Mesendoderm (in vitro differentiated cells): ENCODE results near the gene DHRS3. TPM values are rescaled to one million over a fixed set of nuclear protein-coding genes. Genes with fewer than 3 reads are reported as not detected.

Experiments used
- DNase-seq: peaks from one replicate; pipeline ENCODE4 v3.0.0; 2013
- H2AK5ac ChIP-seq: 2 replicates; pipeline ENCODE4 v1.6.1; 2013; ENCODE audit warnings: low read length, inconsistent platforms
- H2BK120ac ChIP-seq: 2 replicates; pipeline ENCODE4 v1.6.1; 2013; ENCODE audit warnings: low read depth, mild to moderate bottlenecking, low read length, moderate library complexity, mixed read lengths
- H2BK15ac ChIP-seq: replicated peaks from 2 replicates; pipeline ENCODE4 v1.6.1; 2013; ENCODE audit warnings: low read depth, mild to moderate bottlenecking, moderate library complexity
- H2BK5ac ChIP-seq: 2 replicates; pipeline ENCODE4 v1.6.1; 2013; ENCODE audit warnings: low read length, inconsistent platforms
- H3K18ac ChIP-seq: 2 replicates; pipeline ENCODE4 v1.6.1; 2013; ENCODE audit warnings: mild to moderate bottlenecking, low read length, mixed read lengths
- H3K23ac ChIP-seq: one replicate; pipeline ENCODE4 v1.6.1; 2013; ENCODE audit warnings: low read length
- H3K27ac ChIP-seq: 2 replicates; pipeline ENCODE4 v1.5.1; 2013; ENCODE audit warnings: low read depth, mild to moderate bottlenecking, inconsistent platforms, low read length, moderate library complexity
- H3K27me3 ChIP-seq: 2 replicates; pipeline ENCODE4 v1.6.1; 2013; ENCODE audit warnings: low read length, control low read depth, mild to moderate bottlenecking, inconsistent platforms; ENCODE audit not compliant: insufficient read depth, poor library complexity
- H3K36me3 ChIP-seq: 2 replicates; pipeline ENCODE4 v1.6.1; 2013; ENCODE audit warnings: low read length, inconsistent platforms; ENCODE audit not compliant: control insufficient read depth, insufficient read depth
- H3K4ac ChIP-seq: one replicate; pipeline ENCODE4 v1.6.1; 2013; ENCODE audit warnings: low read depth, mild to moderate bottlenecking, low read length, moderate library complexity
- H3K4me1 ChIP-seq: 2 replicates; pipeline ENCODE4 v1.6.1; 2013; ENCODE audit warnings: low read depth, low read length, inconsistent platforms; ENCODE audit not compliant: control insufficient read depth
- H3K4me2 ChIP-seq: 2 replicates; pipeline ENCODE4 v1.6.1; 2013; ENCODE audit warnings: low read length
- H3K4me3 ChIP-seq: 2 replicates; pipeline ENCODE4 v1.5.1; 2013; ENCODE audit warnings: mild to moderate bottlenecking, low read length
- H3K56ac ChIP-seq: one replicate; pipeline ENCODE4 v1.6.1; 2013; ENCODE audit warnings: low read length
- H3K79me1 ChIP-seq: 2 replicates; pipeline ENCODE4 v1.6.1; 2013; ENCODE audit warnings: low read length, inconsistent platforms
- H3K79me2 ChIP-seq: 2 replicates; pipeline ENCODE4 v1.6.1; 2013; ENCODE audit warnings: mild to moderate bottlenecking, low read length; ENCODE audit not compliant: control insufficient read depth, insufficient read depth
- H3K9ac ChIP-seq: 2 replicates; pipeline ENCODE4 v1.6.1; 2013; ENCODE audit warnings: low read length, inconsistent platforms
- H4K5ac ChIP-seq: one replicate; pipeline ENCODE4 v1.6.1; 2013; ENCODE audit warnings: low read length
- H4K8ac ChIP-seq: one replicate; pipeline ENCODE4 v1.6.1; 2013; ENCODE audit warnings: low read depth, mild to moderate bottlenecking, control low read depth, low read length, moderate library complexity
- WGBS: extraction: QIAGEN DNeasy Blood & Tissue Kit; methylation state at CpG from one replicate; pipeline ENCODE4 v1.1.7; 2013; ENCODE audit warnings: low lambda C conversion rate, missing lambda C conversion rate; ENCODE audit not compliant: insufficient coverage; ENCODE audit errors: extremely low coverage; 5-methylcytosine and 5-hydroxymethylcytosine counted together
- polyA plus RNA-seq, 2 experiments: library from polyadenylated mRNA; stranded (reverse); fragments of 200-250 nt; gene quantifications; one replicate each; pipeline ENCODE4 v1.2.3, GENCODE V29; 2013

Gene DHRS3
- polyA plus RNA-seq (2013, experiment 1 of 2): 2.5 TPM
- polyA plus RNA-seq (2013, experiment 2 of 2): 2.8 TPM

GRCh38 chr1:12617901-12618660 is at the start of gene DHRS3:
Gene DHRS3, minus strand, starts transcription at chr1:12618210. Its CDS starts 862 bp downstream, at chr1:12617348.
- peak within 1 kb of the TSS; percentile 26 for H3K4ac ChIP-seq
- peak; percentile 88 for DNase-seq
- no peak within 1 kb of the TSS for H4K5ac ChIP-seq
- H3K27ac ChIP-seq: peak within 1 kb of the TSS; percentile 40
- peak within 1 kb of the TSS; percentile 55 for H3K9ac ChIP-seq
- peak within 1 kb of the TSS; percentile 72 for H3K18ac ChIP-seq
- H3K27me3 ChIP-seq: no peaks in the 10 kb centered on the region
- H4K8ac ChIP-seq: no peak within 1 kb of the TSS
- WGBS: no CpG with 5 or more reads among the region's 69 CpGs
- no peaks in the 10 kb centered on the region for H3K79me1 ChIP-seq
- peak within 1 kb of the TSS; percentile 1 for H2BK15ac ChIP-seq
- H3K4me3 ChIP-seq: peak within 1 kb of the TSS; percentile 76
- H3K36me3 ChIP-seq: no peaks in the 10 kb centered on the region
- peak within 1 kb of the TSS; percentile 35 for H3K23ac ChIP-seq
- peak within 1 kb of the TSS; percentile 88 for H3K4me2 ChIP-seq
- H3K79me2 ChIP-seq: no peaks in the 10 kb centered on the region
- peak within 1 kb of the TSS; percentile 69 for H2BK5ac ChIP-seq
- H2AK5ac ChIP-seq: no peak within 1 kb of the TSS
- peak within 1 kb of the TSS; percentile 89 for H3K56ac ChIP-seq
- peaks cover 7% of the 10 kb centered on the region for H3K4me1 ChIP-seq
- no peak within 1 kb of the TSS for H2BK120ac ChIP-seq

- Histone ChIP-seq H3K23ac (no peak overlapping the region), H3K18ac (no peak overlapping the region), H4K5ac (no peak overlapping the region), H3K4ac (no peak overlapping the region), H2AK5ac (no peak overlapping the region), H3K9ac (no peak overlapping the region), H3K56ac (no peak overlapping the region), H3K79me2 (no peaks in the 10 kb centered on the region), H3K36me3 (no peaks in the 10 kb centered on the region), H2BK15ac (no peak overlapping the region), H3K4me3 (no peak overlapping the region), H3K79me1 (no peaks in the 10 kb centered on the region), H4K8ac (no peak overlapping the region), H3K4me1 (no peaks in the 10 kb centered on the region), H3K4me2 (no peak overlapping the region), H2BK120ac (no peak overlapping the region), H3K27me3 (no peaks in the 10 kb centered on the region), H3K27ac (no peak overlapping the region), H2BK5ac (no peak overlapping the region)
- DNase-seq: no peak
- WGBS: no CpG with 5 or more reads among the region's 15 CpGs
Measured at GRCh38 chr1:12666141-12666735, 48.2 kb upstream of the DHRS3 start.

GRCh38 chr1:12665511-12665910 is 47.5 kb upstream of the DHRS3 start:
- Histone ChIP-seq H3K9ac (no peak overlapping the region), H3K4me1 (no peaks in the 10 kb centered on the region)
- no CpG with 5 or more reads among the region's 4 CpGs for WGBS

GRCh38 chr1:12662556-12662955 is 44.5 kb upstream of the DHRS3 start:
- Histone ChIP-seq H4K8ac (no peak overlapping the region), H2AK5ac (no peak overlapping the region), H3K4ac (no peak overlapping the region), H3K4me1 (no peaks in the 10 kb centered on the region), H3K23ac (no peak overlapping the region), H3K4me3 (no peak overlapping the region), H3K27ac (no peak overlapping the region), H3K9ac (no peak overlapping the region), H2BK120ac (no peak overlapping the region), H2BK15ac (no peak overlapping the region), H3K56ac (no peak overlapping the region), H4K5ac (no peak overlapping the region), H3K36me3 (no peaks in the 10 kb centered on the region), H3K4me2 (no peak overlapping the region), H3K79me1 (no peaks in the 10 kb centered on the region), H2BK5ac (no peak overlapping the region), H3K18ac (no peak overlapping the region), H3K79me2 (no peaks in the 10 kb centered on the region), H3K27me3 (no peaks in the 10 kb centered on the region)
- DNase-seq: no peak
- WGBS: no CpG with 5 or more reads among the region's 1 CpG

More at GRCh38 chr1:12665511-12665910, 47.5 kb upstream of the DHRS3 start:
- no peak overlapping the region for H3K27ac ChIP-seq
- no peak overlapping the region for H3K4me3 ChIP-seq
- no peak overlapping the region for H4K5ac ChIP-seq
- no peak overlapping the region for H2BK15ac ChIP-seq
- no peak overlapping the region for H3K4ac ChIP-seq
- no peak overlapping the region for H3K56ac ChIP-seq
- H3K79me2 ChIP-seq: no peaks in the 10 kb centered on the region
- no peaks in the 10 kb centered on the region for H3K36me3 ChIP-seq
- no peak overlapping the region for H2BK120ac ChIP-seq
- H3K23ac ChIP-seq: no peak overlapping the region
- H2BK5ac ChIP-seq: no peak overlapping the region
- H4K8ac ChIP-seq: no peak overlapping the region
- H3K18ac ChIP-seq: no peak overlapping the region
- no peak overlapping the region for H2AK5ac ChIP-seq
- no peak for DNase-seq
- no peaks in the 10 kb centered on the region for H3K79me1 ChIP-seq
- H3K4me2 ChIP-seq: no peak overlapping the region
- no peaks in the 10 kb centered on the region for H3K27me3 ChIP-seq

- H2BK15ac ChIP-seq: no peak overlapping the region
- no peak overlapping the region for H4K8ac ChIP-seq
- H3K79me2 ChIP-seq: no peaks in the 10 kb centered on the region
- no CpG with 5 or more reads among the region's 6 CpGs for WGBS
- DNase-seq: no peak
- H3K9ac ChIP-seq: no peak overlapping the region
- H4K5ac ChIP-seq: no peak overlapping the region
- H2AK5ac ChIP-seq: no peak overlapping the region
- H3K4me1 ChIP-seq: no peaks in the 10 kb centered on the region
- no peak overlapping the region for H3K18ac ChIP-seq
- H3K23ac ChIP-seq: no peak overlapping the region
- no peaks in the 10 kb centered on the region for H3K79me1 ChIP-seq
- no peak overlapping the region for H2BK5ac ChIP-seq
- H3K56ac ChIP-seq: no peak overlapping the region
- no peak overlapping the region for H3K27ac ChIP-seq
- no peak overlapping the region for H2BK120ac ChIP-seq
- H3K36me3 ChIP-seq: no peaks in the 10 kb centered on the region
- H3K4me2 ChIP-seq: no peak overlapping the region
- no peak overlapping the region for H3K4ac ChIP-seq
- H3K27me3 ChIP-seq: no peaks in the 10 kb centered on the region
- no peak overlapping the region for H3K4me3 ChIP-seq
Measured at GRCh38 chr1:12661606-12662219, 43.7 kb upstream of the DHRS3 start.
